NCI-H1694 (cell line): Measurements from ENCODE around the gene MRPL38.
"Not testable (repeated sequence)": the region's sequence is repeated elsewhere in the genome, so short reads cannot be mapped to it uniquely, and the experiment has no call there.

ENCODE experiments used
- DNase-seq: peaks from one replicate; lab custom pipeline; 2025; lab: John Stamatoyannopoulos, UW

The MRPL38 gene

DNA sequence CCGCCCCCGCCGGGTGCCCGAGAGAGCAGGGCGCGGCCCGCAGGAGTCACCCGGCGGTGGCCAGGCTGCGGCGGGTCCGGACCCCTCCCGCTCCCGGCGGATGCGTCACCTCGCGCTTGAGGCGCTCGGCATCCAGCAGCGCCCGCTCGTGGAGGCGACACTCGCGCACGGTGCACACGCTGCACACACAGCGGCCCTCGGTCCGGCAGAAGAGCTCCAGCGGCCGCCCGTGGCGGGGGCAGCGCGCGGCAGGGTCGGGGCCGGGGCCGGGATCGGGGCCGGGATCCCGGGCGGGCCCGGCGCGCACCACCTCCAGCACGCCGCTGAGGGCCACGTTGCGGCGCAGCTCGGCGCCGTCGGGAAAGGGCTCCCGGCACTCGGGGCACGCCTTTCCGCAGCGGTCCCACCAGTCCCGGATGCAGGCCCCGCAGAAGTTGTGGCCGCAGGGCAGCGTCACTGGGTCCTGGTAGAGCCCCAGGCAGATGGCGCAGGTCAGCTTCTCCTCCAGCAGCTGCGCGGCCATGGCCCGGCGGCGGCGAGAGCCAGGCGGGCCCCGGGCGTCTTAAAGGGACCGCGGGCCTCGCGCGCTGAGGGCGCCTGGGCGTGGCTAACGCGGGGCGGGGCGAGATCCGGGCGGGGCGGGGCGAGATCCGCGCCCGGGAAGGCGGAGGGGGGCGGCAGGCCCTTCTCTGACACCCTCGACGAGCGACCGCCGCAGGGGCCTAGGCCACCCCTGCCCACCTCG is 8.1 kb downstream of the MRPL38 start, which contains the start of gene TRIM65:
Gene TRIM65, minus strand, starts transcription at position 537 of the 745 bp plus-strand sequence. Its CDS starts 14 bp downstream, at position 523.
- DNase-seq = no peak

DNA sequence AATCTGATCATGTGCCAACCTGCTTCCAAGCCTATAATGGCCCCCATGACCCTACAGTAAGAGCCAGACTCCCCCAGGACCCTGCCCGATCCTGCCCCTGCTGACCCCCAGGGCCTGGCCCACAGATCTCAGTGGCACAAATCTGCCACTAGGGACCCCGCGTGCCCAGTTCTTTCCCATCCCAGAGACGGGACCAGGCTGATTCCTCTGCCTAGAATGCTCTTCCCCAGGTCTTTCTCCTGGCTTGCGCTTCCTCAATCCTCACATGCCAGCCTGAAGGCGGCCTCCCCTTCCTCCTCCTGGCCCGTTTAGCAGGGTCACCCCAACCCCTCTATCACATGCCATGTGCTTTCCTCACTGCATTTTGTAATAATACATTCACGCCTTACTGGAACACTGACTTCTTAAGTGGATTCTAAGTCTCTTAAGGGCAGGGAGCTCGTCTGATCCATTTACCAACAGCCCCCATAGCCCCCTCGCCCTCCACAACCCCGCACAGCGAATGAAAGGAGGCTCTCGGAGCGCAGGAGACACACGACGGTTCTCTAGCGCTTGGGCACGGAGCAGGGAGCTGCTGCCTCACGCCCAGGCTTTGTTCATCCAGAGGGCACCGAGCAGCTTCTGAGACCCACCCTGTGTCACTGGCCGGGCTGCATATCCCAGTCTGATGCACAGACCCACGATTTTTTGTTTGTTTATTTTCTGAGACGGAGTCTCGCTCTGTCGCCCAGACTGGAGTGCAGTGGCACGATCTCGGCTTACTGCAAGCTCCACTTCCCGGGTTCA is 9.1 kb downstream of the MRPL38 start:
- no peak for DNase-seq

DNA sequence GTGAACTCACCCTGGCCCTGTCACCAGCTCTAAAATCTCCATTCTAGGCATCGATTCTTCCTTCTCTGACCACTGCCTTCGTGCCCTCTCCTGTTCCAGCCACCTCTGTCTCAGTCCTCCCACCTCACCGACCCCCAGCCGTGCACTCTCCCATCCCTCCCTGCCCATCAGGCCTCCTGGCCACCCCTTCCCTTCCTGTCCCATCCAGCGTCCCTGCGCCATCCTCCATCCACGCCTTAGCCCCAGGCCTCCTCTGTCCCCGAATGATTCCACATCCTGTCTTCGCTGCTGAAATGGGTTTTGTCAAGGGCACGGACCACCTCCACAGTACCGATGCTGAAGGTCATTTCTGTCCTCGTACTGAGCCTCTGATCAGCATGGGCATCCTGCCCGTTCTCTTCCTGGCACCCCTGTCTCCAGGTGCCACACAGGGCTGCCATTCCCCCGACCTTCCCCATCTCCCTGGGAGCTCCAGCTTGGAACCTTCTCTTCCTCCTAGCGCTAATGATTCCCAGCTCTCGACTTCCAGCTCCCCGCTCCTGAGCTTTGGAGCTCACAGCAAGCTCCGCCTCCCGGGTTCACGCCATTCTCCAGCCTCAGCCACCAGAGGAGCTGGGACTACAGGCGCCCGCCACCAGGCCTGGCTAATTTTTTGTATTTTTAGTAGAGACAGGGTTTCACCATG is 10.5 kb downstream of the MRPL38 start:
- DNase-seq = no peak

DNA sequence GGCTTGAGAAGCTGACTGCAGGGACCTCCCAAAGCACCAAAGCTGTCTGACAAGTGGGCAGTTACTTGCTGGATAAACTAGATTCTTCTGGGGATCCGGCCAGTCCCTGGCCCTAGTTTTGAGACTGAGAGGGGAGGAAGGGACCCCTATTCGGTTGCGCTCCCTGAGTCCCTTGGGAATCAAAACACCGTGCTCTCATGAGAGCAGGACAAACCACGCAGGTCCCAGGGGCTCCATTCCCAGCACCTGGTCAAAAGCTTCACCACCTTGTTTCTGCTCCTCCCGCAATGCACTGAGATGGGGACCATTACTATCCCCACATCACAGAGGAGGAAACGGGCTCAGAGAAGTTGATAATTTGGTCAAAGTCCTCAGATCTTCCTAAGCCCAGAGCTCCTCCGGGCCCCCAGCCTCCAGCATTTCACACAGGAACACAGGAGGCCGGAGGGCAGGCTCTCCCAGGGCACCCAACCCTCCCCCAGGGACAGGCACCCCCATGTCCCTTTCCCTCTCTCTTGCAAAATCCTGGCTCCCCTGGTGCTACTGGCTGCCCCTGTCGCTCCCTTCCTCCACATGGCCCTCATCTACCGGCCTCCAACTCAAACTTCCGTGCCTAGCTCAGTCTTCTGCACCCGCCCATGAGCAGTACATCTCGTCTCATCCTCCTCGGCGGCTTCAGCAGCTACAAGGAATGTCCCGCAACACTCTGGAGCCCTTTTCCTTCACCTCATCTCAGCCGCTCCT is 11.2 kb downstream of the MRPL38 start:
- DNase-seq = no peak

DNA sequence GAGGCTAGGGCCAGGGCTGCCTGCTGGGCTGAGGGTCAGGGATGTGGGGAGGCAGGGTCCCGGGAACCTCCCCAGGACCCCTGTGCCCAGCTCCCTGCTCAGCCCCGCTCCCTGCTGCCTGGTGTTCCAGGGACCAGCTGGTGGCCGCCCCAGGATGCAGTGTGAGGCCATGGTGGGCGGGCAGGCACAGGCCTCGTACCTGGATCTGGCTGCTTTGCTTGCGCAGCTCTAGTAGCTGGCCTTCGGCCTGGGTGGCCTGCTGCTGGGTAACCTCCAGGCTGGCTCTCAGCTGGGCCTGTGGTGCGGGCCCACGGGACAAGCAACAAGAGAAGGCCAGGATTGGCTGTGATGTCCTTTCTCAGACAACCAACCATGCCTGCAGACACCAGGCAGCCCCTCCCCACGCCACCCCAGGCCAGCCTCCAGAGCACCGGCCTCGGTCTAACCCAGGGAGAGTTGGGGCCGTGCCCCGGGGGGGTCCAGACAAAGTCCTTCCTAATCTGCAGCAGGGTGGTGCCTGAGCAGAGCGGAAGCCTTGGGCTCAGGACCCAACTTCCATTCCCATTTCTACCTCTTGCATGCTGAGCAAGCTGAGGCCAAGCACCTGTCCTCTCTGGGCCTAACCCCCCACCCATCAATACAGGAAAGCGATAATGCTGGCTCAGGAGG is 12.0 kb downstream of the MRPL38 start:
- DNase-seq = no peak

DNA sequence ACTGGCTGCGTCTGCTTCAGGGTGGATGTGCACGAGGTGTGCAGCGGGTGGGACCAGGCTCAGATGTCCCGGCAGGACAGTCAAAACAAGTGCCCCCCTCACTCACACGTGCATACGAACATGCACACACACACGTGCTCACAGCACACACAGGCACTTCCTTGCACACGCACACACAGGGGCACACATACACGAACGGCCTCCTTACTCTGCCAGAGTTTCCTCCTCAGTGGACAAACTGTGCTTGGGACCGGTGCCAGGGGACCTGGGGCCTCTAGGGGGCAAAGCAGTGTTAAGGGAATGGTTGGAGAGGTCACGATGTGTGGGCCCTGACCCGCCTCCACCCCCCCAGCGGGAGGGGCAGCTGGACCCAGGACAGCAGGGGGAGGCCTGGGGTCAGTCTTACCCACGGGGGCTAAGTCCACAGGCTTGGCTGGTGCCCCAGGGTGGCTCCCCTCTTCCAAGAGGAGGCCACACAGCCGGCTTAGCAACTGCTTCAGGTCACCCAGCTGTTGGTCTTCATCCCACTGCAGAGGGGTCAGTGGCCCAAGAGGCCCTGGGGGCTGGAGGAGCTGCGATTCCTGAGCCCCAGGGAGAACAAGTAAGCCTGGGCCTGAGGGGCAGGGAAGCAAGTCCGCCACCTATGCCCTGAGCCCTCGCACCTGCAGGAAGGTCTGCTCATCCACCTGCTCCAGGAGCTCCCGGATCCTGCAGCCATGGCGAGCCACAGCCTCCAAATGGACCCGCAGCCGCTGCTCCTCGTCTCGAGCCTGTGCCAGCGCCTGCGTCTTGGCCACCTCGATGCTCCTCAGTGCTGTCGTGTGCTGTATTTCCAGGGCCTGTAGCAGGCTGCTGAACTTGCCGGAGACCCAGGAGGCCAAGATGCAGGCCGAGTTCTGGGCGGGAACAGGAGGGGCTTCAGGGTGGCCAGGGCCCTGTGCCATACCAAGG is 12.8 kb downstream of the MRPL38 start:
- DNase-seq = no peak

DNA sequence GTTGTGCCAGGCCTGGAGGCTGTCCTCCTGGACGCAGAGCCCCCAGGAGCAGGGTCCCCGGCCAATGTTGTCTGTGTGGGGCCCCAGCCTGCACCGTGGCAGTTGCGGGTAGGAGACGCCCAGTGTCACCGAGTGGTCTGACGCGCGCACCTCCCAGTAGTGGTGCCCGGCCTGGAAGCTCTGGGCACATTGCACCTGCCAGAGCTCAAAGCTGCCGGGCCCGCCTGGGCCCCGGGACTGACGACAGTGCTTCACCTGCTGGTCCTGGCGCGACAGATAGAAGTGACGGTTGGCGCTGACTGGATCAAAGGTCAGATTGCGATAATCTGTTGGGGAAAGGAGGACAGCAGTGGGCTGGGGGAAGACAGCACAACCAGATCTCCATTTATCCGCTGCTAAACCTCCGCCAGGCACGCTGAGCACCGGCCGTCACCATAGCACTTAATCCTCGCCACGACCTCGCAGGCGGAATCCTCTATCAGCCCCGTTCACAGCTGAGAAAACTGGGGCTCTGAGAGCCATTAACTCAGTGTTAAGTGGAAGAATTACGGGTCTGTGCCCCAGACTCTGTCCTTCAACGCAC is 13.6 kb downstream of the MRPL38 start:
- no peak for DNase-seq

DNA sequence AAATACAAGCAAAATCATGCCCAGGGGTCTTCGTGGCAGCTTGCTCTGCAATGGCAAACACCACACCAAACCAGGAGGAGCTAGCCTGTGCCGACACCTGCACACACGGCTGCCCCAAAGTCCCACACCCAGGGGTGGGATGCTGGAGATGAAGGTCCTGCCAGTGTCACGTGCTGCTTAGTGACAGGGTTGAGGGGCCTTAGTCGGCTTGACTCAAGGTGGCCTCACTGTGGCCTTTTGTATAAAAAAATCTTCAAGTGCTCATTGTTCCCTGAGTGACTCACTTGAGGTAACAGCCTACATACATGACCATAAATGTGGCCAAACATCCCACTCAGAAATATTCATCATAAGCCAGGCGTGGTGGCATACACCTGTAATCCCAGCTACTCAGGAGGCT is 15.2 kb downstream of the MRPL38 start:
- DNase-seq = no peak

DNA sequence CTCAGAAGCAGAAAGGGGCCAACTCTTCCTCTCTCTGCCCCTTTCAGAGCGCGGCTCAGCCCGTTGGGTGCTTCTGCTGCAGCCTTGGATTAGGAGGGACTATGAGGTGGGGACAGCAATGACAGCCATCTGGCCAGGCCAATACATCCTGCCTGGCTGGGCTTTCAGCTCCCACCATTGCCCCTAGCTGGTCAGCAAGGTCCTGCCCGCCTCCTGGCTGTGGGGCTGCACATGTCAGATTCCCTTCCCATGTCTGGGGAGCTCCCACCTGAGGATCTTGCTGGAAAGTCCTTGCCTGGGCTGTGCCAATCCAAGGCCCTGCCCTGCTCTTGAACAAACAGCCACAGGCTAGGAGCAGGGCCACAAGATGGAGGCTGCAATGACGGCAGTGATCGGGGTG is 16.2 kb downstream of the MRPL38 start:
- no peak for DNase-seq

DNA sequence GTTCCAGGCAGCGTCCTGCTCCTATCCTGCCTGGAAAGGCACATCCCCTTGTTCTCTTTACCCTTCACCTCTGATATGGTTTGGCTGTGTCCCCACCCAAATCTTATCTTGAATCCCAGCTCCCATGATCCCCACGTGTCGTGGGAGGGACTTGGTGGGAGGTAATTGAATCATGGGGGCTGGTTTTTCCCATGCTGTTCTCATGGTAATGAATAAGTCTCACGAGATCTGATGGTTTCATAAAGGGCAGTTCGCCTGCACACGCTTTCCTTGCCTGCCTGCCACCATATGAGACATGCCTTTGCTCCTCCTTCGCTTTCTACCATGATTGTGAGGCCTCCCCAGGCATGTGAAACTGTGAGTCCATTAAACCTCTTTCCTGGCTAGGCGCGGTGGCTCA is 18.8 kb downstream of the MRPL38 start:
- DNase-seq = not testable (repeated sequence)

DNA sequence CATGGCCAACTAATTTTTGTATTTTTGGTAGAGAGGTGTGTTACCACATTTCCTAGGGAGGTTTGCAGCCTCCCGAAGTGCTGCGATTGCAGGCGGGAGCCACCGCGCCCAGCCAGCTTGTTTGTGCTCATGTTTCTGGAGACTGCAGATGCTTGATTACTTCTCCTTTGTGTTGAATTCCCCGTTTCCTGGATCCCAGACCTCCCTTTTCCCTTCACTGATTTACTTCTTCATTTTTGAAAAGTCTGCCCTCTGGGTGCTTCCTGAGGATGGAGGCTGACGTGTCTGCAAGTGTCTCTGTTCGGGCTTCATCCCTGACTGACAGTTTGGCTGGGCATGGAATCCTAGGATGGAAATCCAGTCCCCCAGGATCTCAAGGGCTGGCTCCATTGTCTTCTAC is 19.3 kb downstream of the MRPL38 start:
- DNase-seq = no peak

DNA sequence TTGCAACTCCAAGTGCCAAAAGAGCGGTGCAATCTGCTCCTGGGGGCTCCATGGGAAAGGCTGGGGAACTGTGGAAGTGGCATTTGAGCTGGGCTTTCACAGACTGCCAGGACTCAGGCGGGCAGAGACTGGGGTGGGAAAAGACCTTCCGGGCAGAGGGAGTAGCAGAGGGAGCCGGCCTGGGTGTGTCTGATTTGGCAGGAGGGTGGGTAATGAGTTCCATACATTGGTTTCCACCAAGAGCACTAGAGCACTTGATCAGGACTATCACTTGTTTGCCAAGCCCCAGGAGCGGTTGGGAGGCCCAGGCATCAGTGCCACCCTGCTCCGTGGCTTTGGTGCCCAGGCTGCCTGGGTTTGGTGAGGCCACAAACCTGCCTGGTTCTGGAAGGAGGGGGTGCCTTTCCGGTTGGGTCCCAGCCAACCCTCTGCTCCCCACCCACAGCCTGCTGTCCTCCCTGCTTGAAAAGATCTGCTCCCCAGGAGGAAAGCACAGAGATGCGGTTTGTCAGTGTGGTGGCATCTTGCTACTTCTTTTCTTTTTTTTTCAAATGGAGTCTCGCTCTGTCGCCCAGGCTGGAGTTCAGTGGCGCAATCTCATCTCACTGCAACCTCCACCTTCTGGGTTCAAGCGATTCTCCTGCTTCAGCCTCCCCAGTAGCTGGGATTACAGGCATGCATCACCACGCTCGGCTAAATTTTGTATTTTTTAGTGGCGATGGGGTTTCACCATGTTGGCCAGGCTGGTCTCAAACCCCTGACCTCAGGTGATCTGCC is 22.8 kb downstream of the MRPL38 start:
- no peak for DNase-seq

DNA sequence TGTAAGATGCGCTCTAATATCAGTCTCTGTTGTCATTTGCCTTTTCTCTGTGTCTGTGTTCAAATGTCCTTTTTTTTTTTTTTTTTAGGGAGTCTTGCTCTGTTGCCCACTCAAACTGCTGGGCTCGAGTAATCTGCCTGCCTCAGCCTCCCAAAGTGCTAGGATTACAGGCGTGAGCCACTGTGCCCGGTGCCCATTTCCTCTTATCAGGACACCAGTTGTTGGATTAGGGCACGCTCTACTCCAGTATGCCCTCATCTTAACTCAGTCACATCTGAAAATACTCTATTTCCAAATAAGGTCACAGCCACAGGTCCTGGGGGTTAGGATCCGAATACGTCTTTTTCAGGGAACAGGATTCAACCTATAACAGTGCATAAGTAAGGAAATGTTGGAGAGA is 24.4 kb downstream of the MRPL38 start:
- DNase-seq = no peak

DNA sequence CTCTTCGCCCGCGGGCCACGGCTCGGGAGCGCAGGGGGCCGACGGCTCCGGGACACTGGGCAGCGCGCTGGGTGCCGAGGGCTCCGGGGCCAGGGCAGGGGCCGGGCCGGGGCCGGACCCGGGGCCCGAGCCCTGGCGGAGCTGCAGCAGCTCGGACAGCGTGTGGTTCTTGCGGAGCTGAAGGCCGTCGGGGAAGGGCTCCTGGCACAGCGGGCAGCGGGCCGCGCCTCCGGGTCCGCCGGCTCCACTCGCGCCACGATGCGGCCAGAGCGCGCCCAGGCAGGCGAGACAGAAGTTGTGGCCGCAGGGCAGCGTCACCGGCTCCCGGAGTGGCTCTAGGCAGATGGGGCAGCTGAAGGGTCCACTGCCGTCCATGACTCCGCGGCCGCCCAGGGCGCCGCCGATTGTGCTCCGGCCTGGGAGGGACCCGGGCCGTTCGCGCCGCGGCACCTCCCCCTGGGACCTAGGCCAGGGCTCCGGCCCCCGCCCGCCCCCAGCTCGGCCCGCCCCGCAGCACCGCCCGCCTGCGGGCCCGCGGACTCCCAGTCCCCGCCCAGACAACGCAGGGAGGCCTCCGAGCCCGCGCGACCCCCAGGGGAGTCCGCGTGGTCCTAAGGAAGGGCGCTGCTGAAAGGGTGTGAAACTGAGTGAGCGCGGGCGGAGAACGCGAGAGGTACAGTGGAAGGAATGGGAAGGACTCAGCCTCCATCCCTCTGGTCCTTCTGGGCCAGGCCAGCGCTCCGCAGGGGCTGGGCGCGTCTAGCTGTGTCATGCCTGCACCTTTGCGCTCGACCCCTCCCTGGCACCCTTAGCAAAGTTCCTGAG is 26.3 kb downstream of the MRPL38 start, which contains the start of gene TRIM47:
Gene TRIM47, minus strand, starts transcription at position 408 of the 825 bp plus-strand sequence. Its CDS starts 33 bp downstream, at position 375.
- DNase-seq = no peak

DNA sequence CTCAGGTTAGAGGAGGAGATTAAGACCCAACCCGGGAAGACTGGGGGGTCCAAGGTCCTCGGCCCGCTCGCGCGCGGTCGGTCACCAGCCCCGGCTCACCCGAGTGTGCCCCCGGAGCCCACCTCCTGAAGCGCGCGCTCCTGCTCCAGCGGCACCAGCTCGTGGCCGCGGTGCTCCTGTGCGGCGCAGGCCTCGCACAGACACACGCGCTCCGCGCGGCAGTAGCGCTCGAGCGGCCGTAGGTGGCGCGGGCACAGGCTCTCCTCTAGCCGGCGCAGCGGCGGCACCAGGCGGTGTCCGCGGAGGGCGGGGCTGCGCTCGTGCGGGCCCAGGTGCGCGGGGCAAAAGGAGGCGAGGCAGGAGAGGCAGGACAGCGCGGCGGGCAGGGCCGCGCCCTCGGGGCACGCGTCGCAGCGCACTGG is 26.9 kb downstream of the MRPL38 start:
- no peak for DNase-seq

DNA sequence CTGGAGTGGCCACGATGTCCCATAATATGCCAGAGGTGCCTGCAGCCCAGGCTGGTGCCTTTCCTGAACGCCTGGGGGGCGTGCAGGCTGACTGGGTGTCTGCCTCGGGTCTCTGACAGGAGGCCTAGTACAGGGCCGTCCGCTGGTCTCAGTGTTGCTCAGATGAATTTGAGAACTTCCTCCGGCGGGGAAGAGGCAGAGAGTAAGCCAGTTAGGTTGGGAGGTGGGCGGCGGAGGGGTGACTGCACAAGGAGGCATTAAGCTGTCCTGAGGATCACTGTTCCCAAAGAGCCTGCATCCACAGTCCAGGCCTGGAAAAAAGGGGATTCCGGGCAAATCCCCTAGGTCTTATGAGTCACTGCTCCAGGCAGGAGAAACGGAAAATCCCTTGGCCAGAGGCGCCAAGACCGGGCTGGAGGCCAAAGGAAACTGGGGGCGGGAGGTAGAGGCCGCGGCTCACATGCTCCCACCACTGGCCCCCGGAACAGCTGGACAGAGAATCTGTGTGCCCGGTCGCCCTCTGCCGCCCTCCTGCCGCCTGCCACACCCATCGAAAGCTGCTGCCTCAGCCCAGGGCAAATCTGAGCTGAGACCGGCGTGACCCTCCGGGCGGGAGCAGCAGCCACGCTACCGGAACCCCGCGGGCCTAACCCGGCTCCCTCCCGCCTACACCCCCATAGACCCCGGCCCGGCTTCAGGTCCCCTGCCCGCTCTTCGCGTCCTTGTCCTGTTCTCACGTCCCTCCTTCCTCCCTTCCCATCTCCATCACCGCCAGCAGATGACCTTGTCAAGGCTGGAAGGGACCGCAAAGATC is 27.5 kb downstream of the MRPL38 start:
- DNase-seq = no peak
